Measurements from ENCODE around the gene SST. TPM values are rescaled to one million over a fixed set of nuclear protein-coding genes. Genes with fewer than 3 reads are reported as not detected.

The SST gene
- polyA plus RNA-seq, 3 donors, result not detected

DNA sequence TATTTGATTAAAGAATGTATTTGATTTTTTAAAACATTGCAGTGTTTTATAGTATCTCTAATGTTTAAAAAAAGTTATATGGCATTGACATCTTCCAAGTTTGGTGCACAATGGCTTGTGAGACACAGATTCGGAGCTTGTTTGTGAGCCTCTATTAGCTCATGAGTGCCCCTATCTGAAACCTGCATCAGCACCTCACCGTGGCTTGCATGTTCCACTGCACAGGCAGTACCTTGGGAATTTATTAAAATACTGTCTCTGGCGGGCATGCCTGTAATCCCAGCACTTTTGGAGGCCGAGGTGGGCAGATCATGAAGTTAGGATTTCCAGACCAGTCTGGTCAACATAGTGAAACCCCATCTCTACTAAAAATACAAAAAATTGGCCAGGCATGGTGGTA lies 39.0 kb upstream of the SST start:
- no peaks in the 10 kb centered on the region for H3K79me2 ChIP-seq (ENCODE audit: insufficient read depth, low read length)
- H3K27me3 Mint-ChIP-seq (ENCODE audit: low read depth in 3 of 3), result peaks cover 0 to 1% (median 0%) of the 10 kb centered on the region in 3 donors
- H3K9me3 Mint-ChIP-seq, result no peaks in the 10 kb centered on the region
- peaks cover 5% of the 10 kb centered on the region for H3K4me1 Mint-ChIP-seq
- no peak overlapping the region for H3K4me3 Mint-ChIP-seq
- no peak overlapping the region for H3K27ac ChIP-seq (ENCODE audit: low read depth in 1 of 2, low read length in 2 of 2)
- H3K9me3 ChIP-seq (replicated peaks in 1 of 2; ENCODE audit: control insufficient read depth in 1 of 2, insufficient read depth in 1 of 2, low read length in 2 of 2), result no peaks in the 10 kb centered on the region
- H4K20me1 ChIP-seq (ENCODE audit: insufficient read depth, low read length), result no peaks in the 10 kb centered on the region
- no peak overlapping the region for H3K4me3 ChIP-seq (replicated peaks in 1 of 3; ENCODE audit: low read depth in 2 of 3, low read length in 3 of 3)
- H3K27me3 ChIP-seq (ENCODE audit: control insufficient read depth in 2 of 2, insufficient read depth in 2 of 2, low read length in 2 of 2), result no peaks in the 10 kb centered on the region
- no peaks in the 10 kb centered on the region for H3K36me3 ChIP-seq (replicated peaks in 1 of 2; ENCODE audit: control insufficient read depth in 1 of 2, insufficient read depth in 2 of 2, low read length in 2 of 2)
- no peak overlapping the region for H3K27ac Mint-ChIP-seq
- H3K4me2 ChIP-seq (replicated peaks; ENCODE audit: extremely low read depth, low read length, poor library complexity, severe bottlenecking), result no peak overlapping the region
- no peaks in the 10 kb centered on the region for H3K36me3 Mint-ChIP-seq
- peaks cover 0 to 5% of the 10 kb centered on the region in 2 donors for H3K4me1 ChIP-seq (ENCODE audit: control insufficient read depth in 1 of 2, insufficient read depth in 2 of 2, low read length in 2 of 2)
- no peak overlapping the region for H2AFZ ChIP-seq (ENCODE audit: insufficient read depth, low read depth, low read length, poor library complexity, severe bottlenecking)
- TF ChIP-seq CTCF (IDR thresholded peaks at IDR 0.05), result no peak
- no peak overlapping the region for H3K9ac ChIP-seq (ENCODE audit: insufficient read depth, low read length, poor library complexity, severe bottlenecking)
- 82% methylated on average over 2 of the region's 4 CpGs for WGBS (ENCODE audit: insufficient coverage)
- intact Hi-C loops (cut with micrococcal nuclease), result no loop called here
- no peak for DNase-seq

DNA sequence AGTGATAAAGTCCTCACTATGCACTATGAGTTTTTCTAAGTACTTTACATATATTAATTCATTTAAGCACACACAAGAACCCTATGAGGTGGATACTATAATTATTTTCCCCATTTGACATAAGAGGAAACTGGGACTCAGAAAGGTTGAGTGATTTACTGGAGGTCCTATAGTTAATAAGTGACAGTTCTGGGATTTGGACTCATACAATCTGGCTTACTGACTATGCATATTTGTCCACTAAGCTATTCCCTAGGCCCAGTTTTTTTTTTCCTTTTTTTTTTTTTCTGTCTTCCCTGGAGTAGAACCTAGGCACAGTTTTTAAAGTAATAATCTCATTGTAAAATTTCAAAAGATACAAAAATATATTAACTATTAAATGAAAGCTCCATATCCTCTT lies 38.5 kb upstream of the SST start:
- Histone ChIP-seq H3K36me3 (replicated peaks in 1 of 2; ENCODE audit: control insufficient read depth in 1 of 2, insufficient read depth in 2 of 2, low read length in 2 of 2) (no peaks in the 10 kb centered on the region), H3K27me3 (ENCODE audit: control insufficient read depth in 2 of 2, insufficient read depth in 2 of 2, low read length in 2 of 2) (no peaks in the 10 kb centered on the region), H3K79me2 (ENCODE audit: insufficient read depth, low read length) (no peaks in the 10 kb centered on the region), H3K9ac (ENCODE audit: insufficient read depth, low read length, poor library complexity, severe bottlenecking) (no peak overlapping the region), H3K27ac (ENCODE audit: low read depth in 1 of 2, low read length in 2 of 2) (no peak overlapping the region), H2AFZ (ENCODE audit: insufficient read depth, low read depth, low read length, poor library complexity, severe bottlenecking) (no peak overlapping the region), H4K20me1 (ENCODE audit: insufficient read depth, low read length) (no peaks in the 10 kb centered on the region), H3K4me1 (ENCODE audit: control insufficient read depth in 1 of 2, insufficient read depth in 2 of 2, low read length in 2 of 2) (peaks cover 0 to 5% of the 10 kb centered on the region in 2 donors), H3K4me2 (replicated peaks; ENCODE audit: extremely low read depth, low read length, poor library complexity, severe bottlenecking) (no peak overlapping the region), H3K9me3 (replicated peaks in 1 of 2; ENCODE audit: control insufficient read depth in 1 of 2, insufficient read depth in 1 of 2, low read length in 2 of 2) (no peaks in the 10 kb centered on the region), H3K4me3 (replicated peaks in 1 of 3; ENCODE audit: low read depth in 2 of 3, low read length in 3 of 3) (no peak overlapping the region)
- DNase-seq, result no peak
- Mint-ChIP-seq H3K9me3 (no peaks in the 10 kb centered on the region), H3K36me3 (no peaks in the 10 kb centered on the region), H3K4me1 (peaks cover 5% of the 10 kb centered on the region), H3K27me3 (ENCODE audit: low read depth in 3 of 3) (peaks cover 0 to 1% (median 0%) of the 10 kb centered on the region in 3 donors), H3K4me3 (no peak overlapping the region), H3K27ac (no peak overlapping the region)
- no peak for TF ChIP-seq CTCF (IDR thresholded peaks at IDR 0.05)
- intact Hi-C loops (cut with micrococcal nuclease), result no loop called here
